EH (cell line): ENCODE results near the gene RIPOR3.
A peak's percentile ranks its signal among the peaks of the same experiment; 100 is the strongest.
"Not testable (repeated sequence)": the region's sequence is repeated elsewhere in the genome, so short reads cannot be mapped to it uniquely, and the experiment has no call there.

Experiments used
- DNase-seq: peaks from one replicate; pipeline ENCODE4 v3.0.0-alpha.2; 2015; ENCODE audit warnings: low read depth

Gene RIPOR3

DNA sequence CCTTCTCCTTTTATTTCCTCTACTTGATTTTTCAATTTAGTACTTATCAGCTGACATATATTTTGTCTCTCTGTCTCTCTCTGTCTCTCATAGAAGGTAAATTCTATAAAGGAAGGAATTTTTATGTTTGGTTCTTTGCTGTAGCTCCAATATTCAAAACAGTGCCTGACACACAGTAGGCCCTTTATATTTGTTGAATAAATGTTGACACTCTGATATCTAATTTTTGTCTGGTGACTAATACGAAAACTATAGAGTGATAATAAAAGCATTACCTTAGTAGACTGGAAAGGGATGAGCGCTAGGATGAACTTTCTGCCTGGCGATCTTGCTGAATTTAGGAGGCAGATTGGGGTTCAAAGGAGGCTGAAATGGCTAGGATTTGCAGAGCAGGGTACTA, 138.4 kb downstream of the RIPOR3 start:
- no peak for DNase-seq

DNA sequence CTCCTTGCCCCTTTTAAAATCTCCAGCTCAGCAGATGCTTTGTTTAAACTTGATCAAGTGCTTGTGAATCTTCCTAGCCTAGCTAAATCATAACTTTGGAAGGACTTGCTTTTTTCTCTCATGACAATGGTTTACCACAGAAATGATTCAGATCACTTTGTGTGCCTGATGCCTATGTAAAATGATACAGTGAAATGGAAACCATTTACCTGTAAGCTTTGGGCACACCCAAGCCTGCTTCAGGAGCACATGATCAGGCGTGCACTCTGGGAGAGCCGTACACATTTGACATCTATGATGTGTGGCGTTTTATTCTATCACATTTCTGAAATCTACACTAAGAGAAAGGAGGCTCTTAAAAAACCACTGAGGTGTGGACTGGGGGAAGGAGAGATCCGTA, 140.1 kb downstream of the RIPOR3 start:
- no peak for DNase-seq

DNA sequence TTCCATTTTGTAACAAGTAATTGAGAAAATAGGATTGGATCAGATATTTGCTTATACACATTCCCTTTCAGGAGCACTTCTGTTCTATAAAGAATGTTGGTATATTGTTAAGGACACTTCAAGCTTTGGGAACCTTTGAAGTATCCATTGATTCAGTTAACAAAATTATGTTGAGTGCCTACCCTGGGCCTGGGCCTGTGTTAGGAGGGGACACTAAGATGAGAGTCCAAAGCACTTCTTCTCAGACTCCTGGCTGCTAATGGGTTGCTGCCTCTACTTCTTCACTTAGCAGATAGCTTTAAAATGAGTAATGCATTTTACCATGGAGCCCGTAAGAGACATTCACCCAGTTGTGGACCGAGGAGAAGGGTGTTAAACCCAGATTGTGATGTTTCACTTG, 140.8 kb downstream of the RIPOR3 start:
- peak; percentile 55 for DNase-seq

DNA sequence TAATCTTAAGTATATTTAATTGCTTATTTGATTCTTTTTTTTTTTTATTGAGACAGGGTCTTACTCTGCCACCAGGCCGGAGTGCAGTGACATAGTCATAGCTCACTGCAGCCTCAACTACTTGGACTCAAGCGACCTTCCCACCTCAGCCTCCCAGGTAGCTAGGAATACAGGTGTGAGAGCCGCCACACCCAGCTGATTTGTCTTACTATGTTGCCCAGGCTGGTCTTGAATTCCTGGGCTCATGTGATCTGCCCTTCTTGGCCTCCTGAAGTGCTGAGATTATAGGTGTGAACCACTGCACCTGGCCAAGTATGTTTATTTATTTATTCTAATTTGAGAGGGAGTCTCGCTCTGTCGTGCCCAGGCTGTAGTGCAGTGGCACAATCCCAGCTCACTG, 142.9 kb downstream of the RIPOR3 start:
- DNase-seq = no peak

DNA sequence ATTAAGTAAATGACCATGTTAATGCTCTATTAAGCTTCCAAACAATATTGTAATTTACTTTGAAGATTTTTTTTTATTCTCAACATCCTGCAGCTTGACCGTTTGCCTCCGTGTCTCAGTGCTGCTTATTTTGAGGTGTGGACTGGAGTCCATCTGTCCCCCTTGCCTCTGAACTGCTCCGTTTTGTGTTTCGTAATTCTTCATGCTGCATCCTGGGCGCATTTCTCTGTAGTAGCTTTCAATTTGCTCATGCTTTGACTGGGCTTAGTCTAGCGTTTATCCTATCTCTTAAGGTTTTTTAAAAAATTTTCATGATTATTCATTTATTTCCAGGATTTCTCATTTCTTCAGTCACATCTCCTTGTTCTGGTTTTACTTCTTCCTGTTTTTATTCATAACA, 143.4 kb downstream of the RIPOR3 start:
- DNase-seq = no peak

DNA sequence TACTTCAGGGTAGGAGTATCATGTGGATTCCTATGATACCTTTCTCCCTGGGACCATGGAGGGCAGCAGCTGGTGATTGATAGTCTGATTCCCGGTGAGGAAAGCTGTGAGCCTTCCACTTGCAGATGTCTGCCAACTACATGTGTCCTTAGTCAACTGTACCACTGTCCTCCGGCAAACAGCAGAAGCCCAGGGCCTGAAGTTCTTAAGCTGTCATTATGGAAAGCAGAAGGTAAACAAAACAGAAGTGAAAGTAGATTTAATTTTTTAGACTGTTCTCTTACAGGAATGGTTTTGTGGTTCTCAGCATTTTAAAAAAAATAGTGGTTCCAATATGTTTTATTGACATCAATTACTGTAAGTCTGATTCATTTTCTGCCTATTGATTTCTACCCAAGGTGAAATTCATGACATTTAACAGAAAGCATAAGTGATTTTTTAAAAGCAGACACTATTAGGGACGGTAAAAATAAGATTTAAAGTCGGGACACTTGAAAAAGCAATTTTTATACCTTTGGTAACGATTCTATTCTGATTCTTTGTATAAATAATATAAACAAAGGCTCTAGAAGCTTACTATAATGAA, 144.5 kb downstream of the RIPOR3 start:
- no peak for DNase-seq

DNA sequence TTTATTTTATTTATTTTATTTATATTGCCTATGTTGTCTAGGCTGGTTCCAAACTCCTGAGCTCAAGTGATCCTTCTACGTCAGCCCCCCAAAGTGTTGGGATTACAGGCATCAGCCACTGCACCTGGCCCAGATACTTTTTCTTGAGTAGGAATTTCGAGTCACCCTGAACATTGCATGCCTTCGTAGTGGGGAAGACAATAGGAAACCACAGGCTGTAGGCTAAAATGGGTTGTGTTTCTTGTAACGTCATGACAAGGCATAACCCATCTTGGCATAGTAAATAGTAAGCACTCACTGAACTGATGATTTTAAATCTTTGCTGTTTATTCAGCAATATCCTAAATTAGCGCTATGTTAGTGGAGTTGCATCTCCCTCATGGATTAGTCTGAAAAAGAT, 146.2 kb downstream of the RIPOR3 start:
- no peak for DNase-seq

DNA sequence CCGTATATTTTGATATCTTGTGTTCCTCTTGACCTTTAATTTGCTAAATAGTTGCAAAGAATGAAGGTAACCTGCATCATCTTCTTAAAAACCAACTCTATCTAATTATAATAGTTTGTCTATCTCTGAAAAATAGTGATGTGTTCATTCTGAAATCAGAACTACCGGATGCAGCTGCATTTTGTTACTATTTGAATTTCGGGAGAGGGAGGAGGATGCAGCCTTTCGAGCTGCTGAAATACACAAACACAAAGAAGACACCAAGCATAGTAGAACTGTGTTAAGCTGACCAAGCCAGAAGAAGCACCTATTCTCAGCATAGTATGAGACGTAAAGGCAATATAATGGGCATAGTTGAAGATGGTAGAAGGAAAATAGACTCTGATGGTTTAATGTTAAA, 148.0 kb downstream of the RIPOR3 start:
- no peak for DNase-seq

DNA sequence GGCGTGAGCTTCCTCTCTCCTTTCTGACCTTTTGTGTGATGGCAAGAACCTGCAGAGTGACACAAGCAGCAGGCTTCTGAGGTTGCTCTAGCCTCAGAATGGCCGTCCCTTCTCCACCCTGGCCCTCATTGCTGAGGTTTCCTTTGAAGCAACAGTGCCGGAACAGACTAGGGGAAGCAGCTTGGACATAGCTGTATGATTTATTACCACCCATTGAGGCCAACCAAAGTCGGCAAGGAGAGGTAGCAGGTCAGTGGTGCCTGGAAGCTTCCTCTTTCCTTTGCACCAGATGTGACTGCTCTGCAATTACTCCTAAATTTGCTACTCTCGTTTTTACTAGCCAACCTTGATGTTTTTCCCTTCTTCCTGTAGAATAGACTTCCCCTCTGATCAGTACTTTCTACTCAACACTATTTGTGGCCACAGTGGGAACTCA, 149.7 kb downstream of the RIPOR3 start:
- DNase-seq = no peak

DNA sequence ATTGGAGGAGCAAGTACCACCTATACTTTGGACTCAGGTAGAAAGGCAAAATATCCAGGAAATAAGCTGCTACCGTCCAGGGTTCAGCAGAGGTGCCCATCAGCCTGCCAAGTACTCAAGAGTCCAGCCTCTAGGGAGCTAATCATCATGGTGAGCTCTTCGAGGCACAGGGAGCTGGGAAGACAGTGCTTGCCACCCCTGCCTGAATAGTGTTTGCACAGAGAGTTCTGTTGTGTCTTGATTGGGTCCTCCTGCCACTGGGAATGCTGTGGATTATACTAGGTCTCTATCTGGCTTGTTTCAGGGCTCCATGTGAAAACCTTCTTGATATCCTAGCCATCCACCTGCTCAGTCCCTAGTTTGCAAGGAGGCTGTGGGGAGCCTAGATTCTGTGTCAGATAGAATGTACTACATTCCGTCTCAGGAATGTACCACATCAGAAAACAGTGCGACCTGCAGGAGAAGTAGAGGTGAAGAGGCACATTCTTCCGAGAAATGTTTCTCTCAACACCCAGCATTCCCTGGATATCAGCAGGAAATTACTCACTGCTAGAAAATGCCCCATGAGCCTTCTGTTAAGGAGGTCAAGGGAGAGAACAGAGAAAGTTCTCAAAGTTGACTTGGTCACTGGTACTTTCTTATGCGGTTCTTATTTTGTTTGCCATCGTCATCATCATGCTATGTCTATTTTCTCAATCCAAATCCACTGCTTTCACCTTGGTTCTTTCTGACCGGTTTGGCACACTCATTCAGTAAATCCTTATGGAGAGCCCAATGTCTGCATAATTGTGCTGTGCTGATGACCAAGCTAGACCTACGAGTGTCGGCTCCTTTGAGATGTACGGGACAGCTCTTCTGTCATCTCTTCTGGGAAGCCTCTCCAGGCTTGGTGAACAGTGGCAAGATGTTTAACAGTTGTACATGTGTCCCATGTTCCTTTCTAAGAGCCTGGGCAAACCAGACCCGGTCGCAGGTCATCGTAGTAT, 150.4 kb downstream of the RIPOR3 start:
- DNase-seq = peak; percentile 94

DNA sequence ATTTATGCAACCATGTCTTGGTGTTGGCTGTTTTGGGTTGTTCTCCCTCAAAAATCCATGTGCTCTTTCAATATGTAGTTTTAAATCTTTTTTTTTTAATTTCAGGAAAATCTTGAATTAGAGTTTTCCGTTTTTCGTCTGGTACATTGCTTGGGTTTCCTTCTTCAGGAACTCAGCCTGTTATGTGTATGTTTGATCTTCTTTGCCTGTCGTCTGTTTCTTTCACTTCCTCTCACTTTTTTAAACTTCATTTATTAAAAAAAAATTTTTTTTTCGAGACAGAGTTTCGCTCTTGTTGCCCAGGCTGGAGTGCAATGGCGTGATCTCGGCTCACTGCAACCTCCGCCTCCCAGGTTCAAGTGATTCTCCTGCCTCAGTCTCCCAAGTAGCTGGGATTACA, 151.5 kb downstream of the RIPOR3 start:
- not testable (repeated sequence) for DNase-seq

DNA sequence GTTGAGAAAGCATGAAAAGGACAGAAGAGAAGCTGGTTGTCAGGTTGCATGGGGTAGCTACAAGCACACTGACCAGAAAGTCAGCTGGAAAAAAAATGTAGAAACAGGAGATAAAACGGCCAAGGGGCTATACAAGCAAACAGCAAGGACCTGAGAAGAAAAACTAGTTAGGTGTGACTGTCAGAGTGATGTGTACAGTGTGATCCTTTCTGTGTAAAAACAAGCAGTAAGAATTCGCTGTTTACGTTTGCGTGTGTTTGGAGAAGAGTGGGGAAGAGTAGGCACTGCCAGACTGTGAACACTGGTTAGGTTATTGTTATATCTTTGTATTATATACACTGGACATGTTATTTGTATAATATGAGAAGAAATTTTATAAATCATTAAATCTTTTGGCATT, 153.1 kb downstream of the RIPOR3 start:
- no peak for DNase-seq

DNA sequence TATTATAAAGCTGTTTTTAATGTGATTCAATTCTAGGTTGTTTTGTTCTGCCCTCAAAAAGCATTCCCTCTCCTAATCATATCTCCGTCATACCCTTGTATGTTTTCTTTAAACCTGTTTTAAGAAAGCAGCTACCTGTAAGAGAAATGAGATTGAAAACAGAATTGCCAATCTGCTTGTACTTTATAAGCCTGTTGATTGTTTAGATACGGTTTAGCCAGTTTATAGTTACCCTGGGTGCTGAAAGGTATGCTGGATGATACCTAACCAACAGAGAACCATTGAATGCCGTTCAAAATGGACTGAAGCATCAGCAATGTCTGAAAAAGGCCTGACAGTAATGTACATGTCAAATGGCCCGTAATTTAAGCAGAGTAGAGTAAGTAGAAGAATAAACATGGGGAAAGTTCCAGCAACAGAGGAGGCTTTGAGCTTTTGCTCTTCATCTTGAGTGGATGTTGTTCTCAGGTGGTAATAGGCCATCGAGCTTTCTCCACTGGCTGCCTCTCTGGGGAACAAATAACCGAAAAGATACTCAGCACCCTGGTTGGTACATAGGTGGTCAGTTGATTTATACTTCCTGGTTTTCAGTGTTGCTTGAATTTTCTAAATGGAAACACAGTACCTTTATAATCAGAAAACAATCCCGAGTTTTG, 153.7 kb downstream of the RIPOR3 start:
- no peak for DNase-seq

DNA sequence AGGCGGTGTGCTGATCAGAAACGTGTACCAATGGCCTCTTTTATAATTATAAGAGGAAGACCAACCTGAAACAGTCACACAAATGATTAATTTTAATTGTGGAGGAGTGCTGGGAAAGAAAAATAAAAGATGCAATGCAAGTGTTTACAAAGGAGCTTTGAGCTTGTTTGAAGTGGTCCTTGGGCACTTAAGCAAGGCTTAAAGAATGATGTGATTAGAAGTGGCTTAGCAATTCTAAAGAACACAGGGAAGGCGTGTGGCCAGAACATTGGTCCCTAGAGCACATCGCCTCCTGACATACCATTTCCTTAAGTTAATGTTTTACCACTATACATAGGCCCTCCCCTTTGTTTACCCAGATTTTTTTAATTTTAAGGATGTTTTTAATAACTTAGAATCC, 155.0 kb downstream of the RIPOR3 start:
- no peak for DNase-seq
